ENCODE measurements around the gene ZNF26. TPM values are rescaled to one million over a fixed set of nuclear protein-coding genes. Genes with fewer than 3 reads are reported as not detected.
"Not testable (repeated sequence)": the region's sequence is repeated elsewhere in the genome, so short reads cannot be mapped to it uniquely, and the experiment has no call there.

ZNF26 gene
- 18.0 TPM for total RNA-seq

GRCh38 chr12:132986001-132986884 is at the start of gene ZNF26:
ZNF26 (plus strand) TSS chr12:132986367; CDS start chr12:132986841, 474 bp downstream.
- intact Hi-C loops (cut with DNase I): no loop called here
- DNase-seq (ENCODE audit: low spot score) (peak; percentile 93), ATAC-seq (peak; percentile 100)

GRCh38 chr12:132936921-132937320 is 49.2 kb upstream of the ZNF26 start:
- intact Hi-C loops (cut with DNase I); ATAC-seq; DNase-seq (ENCODE audit: low spot score): not testable (repeated sequence)

- intact Hi-C loops (cut with DNase I): no loop called here
- no peak for DNase-seq (ENCODE audit: low spot score)
- ATAC-seq: no peak
Observed at GRCh38 chr12:132937476-132937875, 48.7 kb upstream of the ZNF26 start.

- intact Hi-C loops (cut with DNase I); ATAC-seq; DNase-seq (ENCODE audit: low spot score): not testable (repeated sequence)
Observed at GRCh38 chr12:132938807-132939206, 47.4 kb upstream of the ZNF26 start.

- ATAC-seq (no peak), DNase-seq (ENCODE audit: low spot score) (no peak)
- intact Hi-C loops (cut with DNase I): no loop called here
Observed at GRCh38 chr12:132940071-132940719, 46.0 kb upstream of the ZNF26 start.

GRCh38 chr12:132941336-132941954 is 44.7 kb upstream of the ZNF26 start:
- DNase-seq (ENCODE audit: low spot score) (no peak), ATAC-seq (no peak)
- intact Hi-C loops (cut with DNase I): no loop called here

- intact Hi-C loops (cut with DNase I): no loop called here
- DNase-seq (ENCODE audit: low spot score) (no peak), ATAC-seq (no peak)
Observed at GRCh38 chr12:132942611-132943010, 43.6 kb upstream of the ZNF26 start.

- ATAC-seq (no peak), DNase-seq (ENCODE audit: low spot score) (no peak)
- intact Hi-C loops (cut with DNase I): no loop called here
Observed at GRCh38 chr12:132945806-132946205, 40.4 kb upstream of the ZNF26 start.

GRCh38 chr12:132946246-132946820 is 39.8 kb upstream of the ZNF26 start:
- intact Hi-C loops (cut with DNase I): no loop called here
- no peak for DNase-seq (ENCODE audit: low spot score)
- no peak for ATAC-seq

- intact Hi-C loops (cut with DNase I): no loop called here
- no peak for ATAC-seq
- no peak for DNase-seq (ENCODE audit: low spot score)
Observed at GRCh38 chr12:132948146-132949066, 37.8 kb upstream of the ZNF26 start.

- DNase-seq (ENCODE audit: low spot score): no peak
- ATAC-seq: no peak
- intact Hi-C loops (cut with DNase I): no loop called here
Observed at GRCh38 chr12:132949936-132950837, 36.0 kb upstream of the ZNF26 start.

- intact Hi-C loops (cut with DNase I): no loop called here
- no peak for DNase-seq (ENCODE audit: low spot score)
- no peak for ATAC-seq
Observed at GRCh38 chr12:132950844-132951535, 35.2 kb upstream of the ZNF26 start.

- intact Hi-C loops (cut with DNase I): no loop called here
- no peak for DNase-seq (ENCODE audit: low spot score)
- no peak for ATAC-seq
Observed at GRCh38 chr12:132951649-132952048, 34.5 kb upstream of the ZNF26 start.

- no peak for DNase-seq (ENCODE audit: low spot score)
- ATAC-seq: no peak
- intact Hi-C loops (cut with DNase I): no loop called here
Observed at GRCh38 chr12:132952371-132953162, 33.6 kb upstream of the ZNF26 start.

GRCh38 chr12:132953163-132953425 is 33.1 kb upstream of the ZNF26 start:
- intact Hi-C loops (cut with DNase I): no loop called here
- ATAC-seq (no peak), DNase-seq (ENCODE audit: low spot score) (no peak)

- DNase-seq (ENCODE audit: low spot score) (no peak), ATAC-seq (no peak)
- intact Hi-C loops (cut with DNase I): no loop called here
Observed at GRCh38 chr12:132953771-132954170, 32.4 kb upstream of the ZNF26 start.
